Endodermal cell (in vitro differentiated cells): ENCODE results near the gene NDUFV3. TPM values are rescaled to one million over a fixed set of nuclear protein-coding genes. Genes with fewer than 3 reads are reported as not detected.

Experiments
- DNase-seq: peaks from one replicate; pipeline ENCODE4 v3.0.0-alpha.2; 2017
- H3K27ac ChIP-seq: 2 replicates; pipeline ENCODE4 v1.5.1; 2013; ENCODE audit warnings: mild to moderate bottlenecking, low read depth, low read length, moderate library complexity
- H3K27me3 ChIP-seq: 2 replicates; pipeline ENCODE4 v1.6.1; 2013; ENCODE audit warnings: mild to moderate bottlenecking, low read length, moderate library complexity; ENCODE audit not compliant: insufficient read depth, control insufficient read depth, poor library complexity, severe bottlenecking
- H3K36me3 ChIP-seq: 2 replicates; pipeline ENCODE4 v1.7.0; 2013; ENCODE audit warnings: mild to moderate bottlenecking, low read length, moderate library complexity; ENCODE audit not compliant: control insufficient read depth, insufficient read depth
- H3K4me1 ChIP-seq: one replicate; pipeline ENCODE4 v1.7.0; 2013; ENCODE audit warnings: low read length; ENCODE audit not compliant: control insufficient read depth, insufficient read depth
- H3K4me3 ChIP-seq: 2 replicates; pipeline ENCODE4 v1.5.1; 2013; ENCODE audit warnings: mild to moderate bottlenecking, low read length, moderate library complexity
- H3K9ac ChIP-seq: 2 replicates; pipeline ENCODE4 v1.6.1; 2013; ENCODE audit warnings: mild to moderate bottlenecking, low read length, moderate library complexity; ENCODE audit not compliant: poor library complexity, severe bottlenecking; ENCODE audit errors: extremely low read depth
- H3K9me3 ChIP-seq: 2 replicates; pipeline ENCODE4 v1.6.1; 2013; ENCODE audit warnings: mild to moderate bottlenecking, low read length, moderate library complexity; ENCODE audit not compliant: control insufficient read depth
- H3K27ac Mint-ChIP-seq: 2 replicates; pipeline ENCODE4 v1.8.0; 2020; ENCODE audit warnings: mixed read lengths
- H3K27me3 Mint-ChIP-seq: 2 replicates; pipeline ENCODE4 v1.8.0; 2021; ENCODE audit warnings: mild to moderate bottlenecking, mixed read lengths; ENCODE audit not compliant: insufficient read depth
- H3K36me3 Mint-ChIP-seq: 2 replicates; pipeline ENCODE4 v1.8.0; 2020; ENCODE audit warnings: low read depth, mixed read lengths
- H3K4me1 Mint-ChIP-seq: 2 replicates; pipeline ENCODE4 v1.8.0; 2020; ENCODE audit warnings: mixed read lengths
- H3K4me3 Mint-ChIP-seq: 2 replicates; pipeline ENCODE4 v1.8.0; 2020; ENCODE audit warnings: mild to moderate bottlenecking, moderate library complexity, mixed read lengths
- H3K9me3 Mint-ChIP-seq: 2 replicates; pipeline ENCODE4 v1.8.0; 2020; ENCODE audit warnings: mild to moderate bottlenecking, mixed read lengths
- WGBS, 2 experiments: methylation state at CpG; one replicate each; pipeline versions ENCODE4 v1.1.5 to v1.1.7; 2013; ENCODE audit warnings: missing lambda C conversion rate in 2 of 2, mixed read lengths in 1 of 2; ENCODE audit not compliant: insufficient coverage in 1 of 2, insufficient read length in 1 of 2; 5-methylcytosine and 5-hydroxymethylcytosine counted together
- total RNA-seq, 2 donors: library from RNA; stranded (reverse); fragmentation: NEBNext Ultra II Directional in 1 of 2; extraction: Animal tissue kit (Norgen Biotek cat#: 25700) in 1 of 2; gene quantifications; 2 replicates in 1 of 2; 3 replicates in 1 of 2; pipeline ENCODE4 v1.2.1, GENCODE V29; 2021
- TF ChIP-seq, protein P1 (sequence below): fragments of 200-600 bp; sonication (generic); conservative IDR thresholded peaks from 2 replicates; pipeline ENCODE4 v1.5.0; 2021; ENCODE audit warnings: antibody characterized with exemption, mild to moderate bottlenecking

Gene NDUFV3
- total RNA-seq, 2 donors from 2014 or later, result 25.8 to 27.2 TPM

DNA sequence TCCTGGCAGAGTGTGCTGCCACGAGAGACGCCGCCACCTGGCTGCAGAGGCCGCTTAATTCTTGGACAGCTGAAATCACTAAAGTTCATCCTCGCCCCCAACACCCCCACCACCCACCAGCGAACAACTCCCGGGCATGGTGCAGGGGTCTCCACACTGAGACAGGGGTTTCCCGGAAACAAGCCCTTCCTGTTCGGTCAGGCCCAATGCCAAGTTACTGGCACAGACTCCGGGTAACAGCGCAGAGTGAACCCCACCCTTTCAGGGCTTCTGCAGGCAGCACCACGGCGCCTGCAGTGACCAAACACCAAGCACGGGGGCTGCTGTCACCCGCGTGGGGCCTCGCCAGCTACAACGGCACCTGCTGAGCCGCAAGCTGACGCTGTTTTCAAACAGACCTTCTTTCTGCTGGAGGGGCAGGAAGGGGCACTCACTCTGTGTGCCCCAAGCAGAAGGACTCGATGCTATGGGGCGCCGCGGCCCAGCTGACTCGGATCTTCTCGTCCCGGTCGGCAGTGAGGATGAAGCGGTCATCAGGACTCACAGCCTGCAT is 31.2 kb upstream of the NDUFV3 start:
- Histone ChIP-seq H3K27me3 (no peaks in the 10 kb centered on the region), H3K4me3 (no peak overlapping the region), H3K9ac (no peak overlapping the region), H3K9me3 (no peaks in the 10 kb centered on the region), H3K27ac (no peak overlapping the region), H3K4me1 (no peaks in the 10 kb centered on the region), H3K36me3 (peaks cover 62% of the 10 kb centered on the region)
- H3K9me3 Mint-ChIP-seq, result no peaks in the 10 kb centered on the region
- WGBS, 2 experiments, result 93 to 95% methylated on average over 24 to 29 of the region's 29 CpGs
- peaks cover 70% of the 10 kb centered on the region for H3K36me3 Mint-ChIP-seq
- DNase-seq, result peak; percentile 33
- no peak overlapping the region for H3K27ac Mint-ChIP-seq
- H3K27me3 Mint-ChIP-seq, result no peaks in the 10 kb centered on the region
- H3K4me1 Mint-ChIP-seq, result no peaks in the 10 kb centered on the region
- no peak overlapping the region for H3K4me3 Mint-ChIP-seq
- TF ChIP-seq, protein P1, sequence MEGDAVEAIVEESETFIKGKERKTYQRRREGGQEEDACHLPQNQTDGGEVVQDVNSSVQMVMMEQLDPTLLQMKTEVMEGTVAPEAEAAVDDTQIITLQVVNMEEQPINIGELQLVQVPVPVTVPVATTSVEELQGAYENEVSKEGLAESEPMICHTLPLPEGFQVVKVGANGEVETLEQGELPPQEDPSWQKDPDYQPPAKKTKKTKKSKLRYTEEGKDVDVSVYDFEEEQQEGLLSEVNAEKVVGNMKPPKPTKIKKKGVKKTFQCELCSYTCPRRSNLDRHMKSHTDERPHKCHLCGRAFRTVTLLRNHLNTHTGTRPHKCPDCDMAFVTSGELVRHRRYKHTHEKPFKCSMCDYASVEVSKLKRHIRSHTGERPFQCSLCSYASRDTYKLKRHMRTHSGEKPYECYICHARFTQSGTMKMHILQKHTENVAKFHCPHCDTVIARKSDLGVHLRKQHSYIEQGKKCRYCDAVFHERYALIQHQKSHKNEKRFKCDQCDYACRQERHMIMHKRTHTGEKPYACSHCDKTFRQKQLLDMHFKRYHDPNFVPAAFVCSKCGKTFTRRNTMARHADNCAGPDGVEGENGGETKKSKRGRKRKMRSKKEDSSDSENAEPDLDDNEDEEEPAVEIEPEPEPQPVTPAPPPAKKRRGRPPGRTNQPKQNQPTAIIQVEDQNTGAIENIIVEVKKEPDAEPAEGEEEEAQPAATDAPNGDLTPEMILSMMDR, result no peak

DNA sequence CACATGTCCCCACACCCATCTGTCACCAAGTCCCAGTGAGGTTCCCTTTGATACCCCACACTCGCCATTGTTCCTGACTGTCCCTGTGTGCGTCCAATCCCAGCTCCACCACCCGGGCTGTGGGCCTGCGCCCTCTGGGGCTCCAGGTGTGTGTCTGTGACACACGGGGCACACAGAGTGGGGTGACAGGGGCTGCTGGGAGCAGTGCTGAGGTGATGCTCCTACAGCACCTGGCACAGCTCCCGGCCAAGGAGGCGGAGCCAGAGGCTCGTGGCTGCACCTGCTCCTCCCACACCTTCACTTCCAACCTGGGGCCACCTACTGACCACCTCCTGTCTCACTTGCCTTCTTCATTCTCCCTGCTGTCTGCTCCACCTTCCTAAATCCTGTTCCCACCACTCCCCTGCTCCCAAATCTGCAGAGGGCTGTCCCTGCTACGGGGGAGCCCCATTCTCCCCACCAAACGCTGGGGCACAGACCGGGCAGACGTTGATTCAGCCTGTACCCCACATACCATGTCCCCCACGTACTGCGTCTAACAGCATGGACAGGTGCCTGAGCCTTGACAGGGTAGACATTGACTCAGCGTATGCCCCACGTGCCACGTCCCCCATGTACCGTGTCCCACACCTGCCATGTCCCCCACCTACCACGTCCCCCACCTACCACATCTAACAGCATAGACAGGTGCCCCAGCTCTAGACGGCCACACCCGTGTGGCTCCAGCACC is 30.2 kb upstream of the NDUFV3 start:
- Mint-ChIP-seq H3K4me3 (no peak overlapping the region), H3K27me3 (no peaks in the 10 kb centered on the region), H3K9me3 (no peaks in the 10 kb centered on the region), H3K36me3 (peaks cover 68% of the 10 kb centered on the region), H3K4me1 (no peaks in the 10 kb centered on the region), H3K27ac (peak overlapping the region; percentile 55)
- Histone ChIP-seq H3K27ac (no peak overlapping the region), H3K9ac (no peak overlapping the region), H3K36me3 (peaks cover 62% of the 10 kb centered on the region), H3K4me1 (no peaks in the 10 kb centered on the region), H3K9me3 (no peaks in the 10 kb centered on the region), H3K27me3 (no peaks in the 10 kb centered on the region), H3K4me3 (no peak overlapping the region)
- TF ChIP-seq, protein P1, result peak; percentile 73
- DNase-seq, result peak; percentile 89
- 95 to 98% methylated on average over 8 to 21 of the region's 21 CpGs for WGBS, 2 experiments

DNA sequence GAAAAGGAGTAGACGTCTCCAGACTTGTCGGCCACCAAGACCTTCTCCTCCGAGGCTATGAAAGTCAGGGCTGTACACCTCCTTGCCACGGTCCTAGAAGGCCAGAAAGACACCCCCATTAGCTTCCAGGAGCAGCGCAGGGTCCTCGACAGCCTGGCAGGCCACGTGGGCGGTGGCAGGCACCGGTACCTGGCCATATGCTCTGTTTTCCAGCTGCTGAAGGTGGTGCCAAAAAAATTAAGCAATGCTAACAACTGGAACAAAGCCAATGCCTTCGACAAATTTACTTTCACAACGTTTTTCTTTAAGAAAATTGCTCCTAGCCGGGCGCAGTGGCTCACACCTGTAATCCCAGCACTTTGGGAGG is 29.6 kb upstream of the NDUFV3 start:
- Mint-ChIP-seq H3K27ac (no peak overlapping the region), H3K4me3 (no peak overlapping the region), H3K36me3 (peaks cover 68% of the 10 kb centered on the region), H3K9me3 (no peaks in the 10 kb centered on the region), H3K4me1 (no peaks in the 10 kb centered on the region), H3K27me3 (no peaks in the 10 kb centered on the region)
- peaks cover 62% of the 10 kb centered on the region for H3K36me3 ChIP-seq
- DNase-seq, result peak; percentile 38
- H3K9ac ChIP-seq, result no peak overlapping the region
- TF ChIP-seq, protein P1, result no peak
- no peak overlapping the region for H3K27ac ChIP-seq
- 88 to 94% methylated on average over 13 of the region's 13 CpGs for WGBS, 2 experiments
- H3K4me1 ChIP-seq, result no peaks in the 10 kb centered on the region
- H3K9me3 ChIP-seq, result no peaks in the 10 kb centered on the region
- H3K4me3 ChIP-seq, result no peak overlapping the region
- no peaks in the 10 kb centered on the region for H3K27me3 ChIP-seq
